ENCODE data around the gene OR10A6. TPM values are rescaled to one million over a fixed set of nuclear protein-coding genes. Genes with fewer than 3 reads are reported as not detected.

The OR10A6 gene
- total RNA-seq, 1 experiment from 2014 or later: not detected

DNA sequence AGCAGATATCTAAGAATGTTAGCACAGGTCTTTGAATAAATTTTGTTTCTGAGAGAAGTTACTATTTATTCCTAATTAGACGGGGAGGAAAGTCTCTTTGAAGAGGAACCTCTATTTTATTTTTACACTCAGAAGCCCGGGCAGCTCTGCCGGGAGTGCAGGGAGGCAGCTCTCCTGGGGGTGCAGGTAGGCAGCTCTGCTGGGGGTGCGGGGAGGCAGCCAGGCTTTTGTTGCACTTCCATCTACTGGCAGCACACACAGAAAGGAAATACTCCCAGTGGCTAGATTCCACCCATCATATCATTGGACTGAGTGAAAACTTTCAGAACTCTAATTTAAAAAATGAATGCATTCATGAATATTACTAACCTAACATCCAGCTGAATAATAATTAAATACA is 24.6 kb downstream of the OR10A6 start:
- Histone ChIP-seq H3K9me3 (ENCODE audit: low read depth, low read length, poor library complexity, severe bottlenecking) (no peaks in the 10 kb centered on the region), H3K27ac (ENCODE audit: low read depth, low read length, poor library complexity, severe bottlenecking) (no peak overlapping the region), H3K4me3 (ENCODE audit: low read depth, low read length, poor library complexity, severe bottlenecking) (no peak overlapping the region), H3K27me3 (replicated peaks; ENCODE audit: insufficient read depth, low read depth, low read length, poor library complexity) (peaks cover 9% of the 10 kb centered on the region), H3K4me1 (ENCODE audit: insufficient read depth, low read length, poor library complexity, severe bottlenecking) (no peaks in the 10 kb centered on the region), H3K36me3 (ENCODE audit: insufficient read depth, low read length, poor library complexity, severe bottlenecking) (no peaks in the 10 kb centered on the region)
- CTCF ChIA-PET: no interaction called here
- BruUV-seq (replicated peaks): no TSS peak
- no peak for DNase-seq (ENCODE audit: low spot score)
- POLR2A ChIA-PET (ENCODE audit: low non-redundant PET): no interaction called here
- TF ChIP-seq, protein P1, sequence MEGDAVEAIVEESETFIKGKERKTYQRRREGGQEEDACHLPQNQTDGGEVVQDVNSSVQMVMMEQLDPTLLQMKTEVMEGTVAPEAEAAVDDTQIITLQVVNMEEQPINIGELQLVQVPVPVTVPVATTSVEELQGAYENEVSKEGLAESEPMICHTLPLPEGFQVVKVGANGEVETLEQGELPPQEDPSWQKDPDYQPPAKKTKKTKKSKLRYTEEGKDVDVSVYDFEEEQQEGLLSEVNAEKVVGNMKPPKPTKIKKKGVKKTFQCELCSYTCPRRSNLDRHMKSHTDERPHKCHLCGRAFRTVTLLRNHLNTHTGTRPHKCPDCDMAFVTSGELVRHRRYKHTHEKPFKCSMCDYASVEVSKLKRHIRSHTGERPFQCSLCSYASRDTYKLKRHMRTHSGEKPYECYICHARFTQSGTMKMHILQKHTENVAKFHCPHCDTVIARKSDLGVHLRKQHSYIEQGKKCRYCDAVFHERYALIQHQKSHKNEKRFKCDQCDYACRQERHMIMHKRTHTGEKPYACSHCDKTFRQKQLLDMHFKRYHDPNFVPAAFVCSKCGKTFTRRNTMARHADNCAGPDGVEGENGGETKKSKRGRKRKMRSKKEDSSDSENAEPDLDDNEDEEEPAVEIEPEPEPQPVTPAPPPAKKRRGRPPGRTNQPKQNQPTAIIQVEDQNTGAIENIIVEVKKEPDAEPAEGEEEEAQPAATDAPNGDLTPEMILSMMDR (conservative IDR thresholded peaks at IDR 0.05; ENCODE audit: low read depth, low read length): no peak
- TF ChIP-seq EZH2 (IDR thresholded peaks at IDR 0.05; ENCODE audit: borderline replicate concordance, low read depth, low read length, poor library complexity, severe bottlenecking): no peak
- intact Hi-C loops (cut with micrococcal nuclease; ENCODE audit: unreplicated experiment): no loop called here

DNA sequence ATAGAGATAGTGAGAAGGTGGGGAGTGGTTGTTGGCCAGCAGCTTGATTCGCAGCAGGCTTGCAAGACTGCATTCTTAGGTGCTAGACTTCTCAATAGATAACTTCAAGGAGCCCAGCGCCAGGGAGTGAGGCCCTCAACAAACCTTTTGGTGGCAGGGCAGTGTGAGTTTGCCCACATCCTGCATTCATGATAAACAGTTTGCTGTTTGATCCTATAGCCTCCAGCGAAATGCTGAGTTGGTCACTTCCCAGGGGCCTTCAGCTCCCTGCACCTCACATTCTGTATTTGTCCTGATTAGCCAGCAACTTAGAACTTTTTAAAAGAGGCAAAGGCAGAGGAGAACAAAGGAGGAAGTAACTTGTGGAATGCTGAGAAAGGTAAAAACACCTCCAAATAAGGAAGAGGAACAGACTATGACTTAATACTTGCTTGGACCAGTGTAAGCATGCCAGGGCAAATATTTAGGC is 25.1 kb downstream of the OR10A6 start:
- H3K4me1 ChIP-seq (ENCODE audit: insufficient read depth, low read length, poor library complexity, severe bottlenecking): no peaks in the 10 kb centered on the region
- H3K36me3 ChIP-seq (ENCODE audit: insufficient read depth, low read length, poor library complexity, severe bottlenecking): no peaks in the 10 kb centered on the region
- BruUV-seq (replicated peaks): no TSS peak
- no peak for DNase-seq (ENCODE audit: low spot score)
- peaks cover 13% of the 10 kb centered on the region for H3K27me3 ChIP-seq (replicated peaks; ENCODE audit: insufficient read depth, low read depth, low read length, poor library complexity)
- TF ChIP-seq, protein P1 (conservative IDR thresholded peaks at IDR 0.05; ENCODE audit: low read depth, low read length): no peak
- TF ChIP-seq EZH2 (IDR thresholded peaks at IDR 0.05; ENCODE audit: borderline replicate concordance, low read depth, low read length, poor library complexity, severe bottlenecking): no peak
- intact Hi-C loops (cut with micrococcal nuclease; ENCODE audit: unreplicated experiment): no loop called here
- POLR2A ChIA-PET (ENCODE audit: low non-redundant PET): no interaction called here
- no peak overlapping the region for H3K27ac ChIP-seq (ENCODE audit: low read depth, low read length, poor library complexity, severe bottlenecking)
- H3K4me3 ChIP-seq (ENCODE audit: low read depth, low read length, poor library complexity, severe bottlenecking): no peak overlapping the region
- CTCF ChIA-PET: no interaction called here
- H3K9me3 ChIP-seq (ENCODE audit: low read depth, low read length, poor library complexity, severe bottlenecking): no peaks in the 10 kb centered on the region

DNA sequence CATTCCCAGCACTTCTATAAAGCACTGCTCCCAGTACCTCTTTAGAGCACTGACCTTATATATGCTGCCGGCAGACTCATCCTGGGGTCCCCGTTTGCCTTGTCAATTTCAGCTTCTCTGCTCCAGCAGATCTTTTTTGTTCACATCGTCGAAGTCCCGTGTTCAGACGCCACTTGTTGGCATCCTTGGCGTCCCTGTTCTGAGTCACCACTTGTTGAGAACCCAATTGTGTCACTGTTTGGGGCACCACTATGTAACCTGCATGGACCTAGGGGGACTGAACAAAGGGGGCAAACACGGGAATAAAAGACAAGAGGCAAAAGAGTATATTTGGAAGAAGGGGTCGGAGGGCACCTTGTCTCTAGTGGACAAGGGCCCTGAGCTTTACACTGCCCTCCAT is 25.5 kb downstream of the OR10A6 start:
- CTCF ChIA-PET: no interaction called here
- H3K4me3 ChIP-seq (ENCODE audit: low read depth, low read length, poor library complexity, severe bottlenecking): no peak overlapping the region
- H3K27me3 ChIP-seq (replicated peaks; ENCODE audit: insufficient read depth, low read depth, low read length, poor library complexity): peaks cover 13% of the 10 kb centered on the region
- DNase-seq (ENCODE audit: low spot score): no peak
- no peaks in the 10 kb centered on the region for H3K36me3 ChIP-seq (ENCODE audit: insufficient read depth, low read length, poor library complexity, severe bottlenecking)
- no TSS peak for BruUV-seq (replicated peaks)
- no peak for TF ChIP-seq EZH2 (IDR thresholded peaks at IDR 0.05; ENCODE audit: borderline replicate concordance, low read depth, low read length, poor library complexity, severe bottlenecking)
- TF ChIP-seq, protein P1 (conservative IDR thresholded peaks at IDR 0.05; ENCODE audit: low read depth, low read length): no peak
- H3K4me1 ChIP-seq (ENCODE audit: insufficient read depth, low read length, poor library complexity, severe bottlenecking): no peaks in the 10 kb centered on the region
- H3K9me3 ChIP-seq (ENCODE audit: low read depth, low read length, poor library complexity, severe bottlenecking): no peaks in the 10 kb centered on the region
- H3K27ac ChIP-seq (ENCODE audit: low read depth, low read length, poor library complexity, severe bottlenecking): no peak overlapping the region
- intact Hi-C loops (cut with micrococcal nuclease; ENCODE audit: unreplicated experiment): no loop called here
- POLR2A ChIA-PET (ENCODE audit: low non-redundant PET): no interaction called here

Data from A673 (cell line).